ENCODE data around the gene FBRSL1.

DNA sequence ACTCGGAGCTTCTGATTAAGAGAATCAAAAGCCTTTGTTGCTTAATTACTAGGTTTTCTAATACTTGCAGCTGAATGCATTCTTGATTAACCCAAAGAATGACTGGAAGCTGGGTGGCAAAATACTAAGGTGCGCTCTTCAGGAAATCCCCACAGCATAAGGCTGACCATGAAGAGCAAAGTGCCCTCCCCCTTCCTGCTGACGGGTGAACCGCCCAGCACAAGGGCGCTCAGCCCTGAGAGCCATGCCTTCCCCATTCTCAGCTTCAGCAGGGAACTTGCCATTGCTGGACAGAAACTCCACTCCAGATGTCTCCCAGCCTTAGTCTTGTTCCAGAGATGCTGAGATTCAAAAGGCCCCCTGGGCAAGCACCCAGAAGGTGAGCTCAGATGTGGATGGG lies 27.2 kb upstream of the FBRSL1 start:
- TF ChIP-seq, protein P1, sequence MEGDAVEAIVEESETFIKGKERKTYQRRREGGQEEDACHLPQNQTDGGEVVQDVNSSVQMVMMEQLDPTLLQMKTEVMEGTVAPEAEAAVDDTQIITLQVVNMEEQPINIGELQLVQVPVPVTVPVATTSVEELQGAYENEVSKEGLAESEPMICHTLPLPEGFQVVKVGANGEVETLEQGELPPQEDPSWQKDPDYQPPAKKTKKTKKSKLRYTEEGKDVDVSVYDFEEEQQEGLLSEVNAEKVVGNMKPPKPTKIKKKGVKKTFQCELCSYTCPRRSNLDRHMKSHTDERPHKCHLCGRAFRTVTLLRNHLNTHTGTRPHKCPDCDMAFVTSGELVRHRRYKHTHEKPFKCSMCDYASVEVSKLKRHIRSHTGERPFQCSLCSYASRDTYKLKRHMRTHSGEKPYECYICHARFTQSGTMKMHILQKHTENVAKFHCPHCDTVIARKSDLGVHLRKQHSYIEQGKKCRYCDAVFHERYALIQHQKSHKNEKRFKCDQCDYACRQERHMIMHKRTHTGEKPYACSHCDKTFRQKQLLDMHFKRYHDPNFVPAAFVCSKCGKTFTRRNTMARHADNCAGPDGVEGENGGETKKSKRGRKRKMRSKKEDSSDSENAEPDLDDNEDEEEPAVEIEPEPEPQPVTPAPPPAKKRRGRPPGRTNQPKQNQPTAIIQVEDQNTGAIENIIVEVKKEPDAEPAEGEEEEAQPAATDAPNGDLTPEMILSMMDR (IDR thresholded peaks at IDR 0.05 in 8 of 11, conservative IDR thresholded peaks at IDR 0.05 in 3 of 11): no peak
- peak in 1 of 3 donors; percentile 15 for TF ChIP-seq POLR2AphosphoS5 (IDR thresholded peaks at IDR 0.05)
